CD4-positive, alpha-beta T cell (primary cell): ENCODE results near the gene TANC2. TPM values are rescaled to one million over a fixed set of nuclear protein-coding genes. Genes with fewer than 3 reads are reported as not detected.

ENCODE experiments used
- ATAC-seq: fragments of 200-7000 bp; cut with Tn5 transposase; one replicate; pipeline ENCODE4 v1.10.0; 2022; ENCODE audit warnings: mild to moderate bottlenecking; ENCODE audit not compliant: poor library complexity
- CTCF ChIA-PET: fragments of 350-600 bp; sonication (Branson Sonifier 250); formaldehyde crosslinking; loops from one replicate; lab custom pipeline; 2021; ENCODE audit warnings: antibody characterized with exemption, inconsistent platforms; lab: Charles Lee
- POLR2A ChIA-PET: fragments of 350-600 bp; sonication (Branson Sonifier 250); formaldehyde crosslinking; loops from one replicate; lab custom pipeline; 2021; ENCODE audit warnings: antibody characterized with exemption, inconsistent platforms; lab: Charles Lee
- DNase-seq, 14 experiments: peaks; one replicate each; pipeline ENCODE4 v3.0.0-alpha.2; 2013 to 2020; ENCODE audit warnings: mixed read lengths in 2 of 14
- H3K27ac ChIP-seq, 2 donors: one replicate each; pipeline versions ENCODE4 v1.5.1 to v1.7.0; 2013; ENCODE audit warnings: low read length in 2 of 2, low read depth in 1 of 2, mild to moderate bottlenecking in 1 of 2
- H3K27me3 ChIP-seq, 2 experiments: 1 replicate in 1 of 2; 2 replicates in 1 of 2; pipeline versions ENCODE4 v1.6.1 to v1.7.0; 2013; ENCODE audit warnings: low read length in 2 of 2, control low read depth in 1 of 2, mild to moderate bottlenecking in 1 of 2, moderate library complexity in 1 of 2; ENCODE audit not compliant: insufficient read depth in 2 of 2, control insufficient read depth in 1 of 2
- H3K36me3 ChIP-seq: one replicate; pipeline ENCODE4 v1.6.1; 2013; ENCODE audit warnings: low read length, control low read depth; ENCODE audit not compliant: insufficient read depth
- H3K4me1 ChIP-seq: one replicate; pipeline ENCODE4 v1.6.1; 2013; ENCODE audit warnings: low read length, control low read depth; ENCODE audit not compliant: insufficient read depth
- H3K4me3 ChIP-seq: one replicate; pipeline ENCODE4 v1.5.1; 2013; ENCODE audit warnings: mild to moderate bottlenecking, low read length, moderate library complexity
- H3K9me3 ChIP-seq, 2 experiments: 1 replicate in 1 of 2; 2 replicates in 1 of 2; pipeline versions ENCODE4 v1.6.1 to v1.7.0; 2013; ENCODE audit warnings: low read length in 2 of 2, mild to moderate bottlenecking in 2 of 2, control low read depth in 1 of 2, moderate library complexity in 1 of 2; ENCODE audit not compliant: control insufficient read depth in 1 of 2, insufficient read depth in 1 of 2
- H3K27ac Mint-ChIP-seq: one replicate; pipeline ENCODE4 v1.8.0; 2020; ENCODE audit warnings: mixed read lengths
- H3K27me3 Mint-ChIP-seq: one replicate; pipeline ENCODE4 v1.8.0; 2021; ENCODE audit warnings: mixed read lengths
- H3K36me3 Mint-ChIP-seq: one replicate; pipeline ENCODE4 v1.8.0; 2021; ENCODE audit warnings: low read depth, mixed read lengths
- H3K4me1 Mint-ChIP-seq: one replicate; pipeline ENCODE4 v1.8.0; 2021; ENCODE audit warnings: low read depth, mixed read lengths
- H3K4me3 Mint-ChIP-seq: one replicate; pipeline ENCODE4 v1.8.0; 2020; ENCODE audit warnings: mild to moderate bottlenecking, mixed read lengths
- H3K9me3 Mint-ChIP-seq: one replicate; pipeline ENCODE4 v1.8.0; 2020; ENCODE audit warnings: mixed read lengths
- intact Hi-C, 2 experiments: fragments of 100-400 bp; cut with DNase I in 1 of 2; cut with micrococcal nuclease in 1 of 2; formaldehyde crosslinking; loops; one replicate each; pipeline versions ENCODE4 v1.15.1 to v1.9.0; 2023 to 2025; cut with DNase I, micrococcal nuclease
- total RNA-seq, 174 experiments: library from RNA in 2 of 174; stranded (reverse) in 2 of 174; gene quantifications; one replicate each; pipeline ENCODE4 v1.2.3 and lab custom pipeline; 2021 to 2026
- TF ChIP-seq, protein P1 (sequence below): fragments of 200-600 bp; IDR thresholded peaks from one replicate; pipeline ENCODE4 v1.8.0; 2022; ENCODE audit warnings: antibody characterized with exemption, mild to moderate bottlenecking

The TANC2 gene
- total RNA-seq, 2 experiments from 2014 or later: 29.1 to 33.7 TPM

DNA sequence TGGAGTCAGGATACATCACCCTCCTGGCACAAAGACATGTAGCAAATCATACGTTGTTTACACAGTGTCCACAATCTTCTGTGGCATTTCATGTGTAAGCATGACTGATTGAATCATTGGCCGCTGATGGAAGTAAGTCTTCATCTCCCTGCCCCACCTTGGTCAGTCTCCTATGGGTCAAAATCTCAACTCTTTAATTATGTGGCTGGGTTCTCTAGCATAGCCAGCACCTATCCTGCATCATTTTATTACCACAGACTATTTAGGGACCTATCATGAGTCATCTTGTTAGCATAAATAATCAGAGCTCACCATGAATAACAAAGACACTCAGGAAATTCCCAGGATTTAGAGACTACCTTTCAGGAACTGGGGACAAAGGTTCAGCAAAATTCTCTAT, 15.9 kb downstream of the TANC2 start:
- H3K27ac ChIP-seq: no peak overlapping the region
- H3K36me3 Mint-ChIP-seq: peaks cover 22% of the 10 kb centered on the region
- H3K4me1 Mint-ChIP-seq: no peaks in the 10 kb centered on the region
- H3K4me3 Mint-ChIP-seq: no peak overlapping the region
- no peaks in the 10 kb centered on the region for H3K4me1 ChIP-seq
- H3K9me3 ChIP-seq: peaks cover 10 to 30% of the 10 kb centered on the region in 2 experiments
- no peak overlapping the region for H3K4me3 ChIP-seq
- no peak for DNase-seq
- H3K27me3 Mint-ChIP-seq: no peaks in the 10 kb centered on the region
- TF ChIP-seq, protein P1, sequence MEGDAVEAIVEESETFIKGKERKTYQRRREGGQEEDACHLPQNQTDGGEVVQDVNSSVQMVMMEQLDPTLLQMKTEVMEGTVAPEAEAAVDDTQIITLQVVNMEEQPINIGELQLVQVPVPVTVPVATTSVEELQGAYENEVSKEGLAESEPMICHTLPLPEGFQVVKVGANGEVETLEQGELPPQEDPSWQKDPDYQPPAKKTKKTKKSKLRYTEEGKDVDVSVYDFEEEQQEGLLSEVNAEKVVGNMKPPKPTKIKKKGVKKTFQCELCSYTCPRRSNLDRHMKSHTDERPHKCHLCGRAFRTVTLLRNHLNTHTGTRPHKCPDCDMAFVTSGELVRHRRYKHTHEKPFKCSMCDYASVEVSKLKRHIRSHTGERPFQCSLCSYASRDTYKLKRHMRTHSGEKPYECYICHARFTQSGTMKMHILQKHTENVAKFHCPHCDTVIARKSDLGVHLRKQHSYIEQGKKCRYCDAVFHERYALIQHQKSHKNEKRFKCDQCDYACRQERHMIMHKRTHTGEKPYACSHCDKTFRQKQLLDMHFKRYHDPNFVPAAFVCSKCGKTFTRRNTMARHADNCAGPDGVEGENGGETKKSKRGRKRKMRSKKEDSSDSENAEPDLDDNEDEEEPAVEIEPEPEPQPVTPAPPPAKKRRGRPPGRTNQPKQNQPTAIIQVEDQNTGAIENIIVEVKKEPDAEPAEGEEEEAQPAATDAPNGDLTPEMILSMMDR: no peak
- ATAC-seq: no peak
- H3K27ac Mint-ChIP-seq: no peak overlapping the region
- intact Hi-C loops: loop anchor here in 1 of 2 experiments (10.0 kb wide), 1 partner anchor 413 kb away; no protein-coding TSS in a partner anchor
- H3K27me3 ChIP-seq: no peaks in the 10 kb centered on the region
- H3K9me3 Mint-ChIP-seq: peaks cover 13% of the 10 kb centered on the region
- ChIA-PET CTCF (no interaction called here), POLR2A (interaction anchor here (1.0 kb wide), 1 partner anchor 17 kb away, joined by 3 read pairs; no protein-coding TSS in a partner anchor)
- no peaks in the 10 kb centered on the region for H3K36me3 ChIP-seq

DNA sequence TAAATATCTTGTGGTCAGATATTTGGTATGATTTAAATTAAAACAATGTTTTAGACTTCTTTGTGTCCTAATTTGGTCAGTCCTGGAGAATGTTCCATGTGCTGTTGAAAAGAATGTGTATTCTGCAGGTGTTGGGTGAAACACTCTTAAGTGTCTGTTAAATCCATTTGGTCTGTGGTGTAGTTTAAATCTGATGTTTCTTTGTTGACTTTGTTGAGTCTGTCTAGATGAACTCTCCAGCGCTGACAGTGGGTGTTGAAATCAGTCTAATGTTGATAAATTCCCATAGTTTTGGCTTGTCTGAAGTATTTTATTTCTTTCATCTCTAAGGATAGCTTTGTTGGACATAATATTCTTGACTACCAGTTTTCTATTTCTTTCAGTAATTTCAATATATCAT, 18.8 kb downstream of the TANC2 start:
- CTCF ChIA-PET: no interaction called here

DNA sequence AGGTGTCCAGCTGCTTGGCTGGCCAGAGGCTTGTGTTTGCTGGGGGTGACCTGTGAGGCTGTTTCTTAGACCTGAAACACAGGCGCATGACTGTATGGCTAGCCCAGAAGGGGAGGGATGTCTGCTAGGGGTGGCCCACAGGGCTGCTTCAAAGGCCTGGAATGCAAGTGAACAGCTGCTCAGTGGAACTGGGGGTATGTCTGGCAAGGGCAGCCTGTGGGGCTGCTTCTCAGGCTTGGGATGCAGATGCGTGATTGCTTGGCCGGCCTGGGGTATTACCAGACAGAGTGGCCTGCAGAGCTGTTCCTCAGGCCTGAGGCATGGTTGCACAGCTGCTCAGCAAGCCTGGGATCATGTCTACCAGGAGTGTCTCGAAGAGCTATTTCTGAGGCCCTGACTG, 20.5 kb downstream of the TANC2 start:
- CTCF ChIA-PET: no interaction called here

More for the DNA sequence above, 18.8 kb downstream of the TANC2 start:
- no peak overlapping the region for H3K4me3 Mint-ChIP-seq
- DNase-seq: no peak
- H3K4me1 Mint-ChIP-seq: no peaks in the 10 kb centered on the region
- H3K4me3 ChIP-seq: no peak overlapping the region
- H3K36me3 ChIP-seq: no peaks in the 10 kb centered on the region
- H3K27me3 Mint-ChIP-seq: no peaks in the 10 kb centered on the region
- peaks cover 14 to 26% of the 10 kb centered on the region in 2 experiments for H3K9me3 ChIP-seq
- no peak overlapping the region for H3K27ac Mint-ChIP-seq
- intact Hi-C loops: loop anchor here in 1 of 2 experiments (10.0 kb wide), 1 partner anchor 410 kb away; no protein-coding TSS in a partner anchor
- H3K9me3 Mint-ChIP-seq: peaks cover 13% of the 10 kb centered on the region
- no peak overlapping the region for H3K27ac ChIP-seq
- POLR2A ChIA-PET: no interaction called here
- no peak for ATAC-seq
- no peaks in the 10 kb centered on the region for H3K27me3 ChIP-seq
- TF ChIP-seq, protein P1: no peak
- peaks cover 22% of the 10 kb centered on the region for H3K36me3 Mint-ChIP-seq
- no peaks in the 10 kb centered on the region for H3K4me1 ChIP-seq

More for the DNA sequence above, 20.5 kb downstream of the TANC2 start:
- Mint-ChIP-seq H3K9me3 (peaks cover 13% of the 10 kb centered on the region), H3K27me3 (no peaks in the 10 kb centered on the region), H3K4me1 (peaks cover 7% of the 10 kb centered on the region), H3K36me3 (peaks cover 22% of the 10 kb centered on the region), H3K4me3 (no peak overlapping the region), H3K27ac (no peak overlapping the region)
- DNase-seq: no peak
- Histone ChIP-seq H3K4me3 (no peak overlapping the region), H3K4me1 (no peaks in the 10 kb centered on the region), H3K36me3 (no peaks in the 10 kb centered on the region), H3K9me3 (peaks cover 14 to 26% of the 10 kb centered on the region in 2 experiments), H3K27me3 (no peaks in the 10 kb centered on the region), H3K27ac (no peak overlapping the region)
- ATAC-seq: no peak
- POLR2A ChIA-PET: no interaction called here
- intact Hi-C loops: loop anchor here in 1 of 2 experiments (10.0 kb wide), 1 partner anchor 408 kb away; no protein-coding TSS in a partner anchor
- TF ChIP-seq, protein P1: no peak
